Lower lobe of right lung (tissue), 2 donors: ENCODE results near the gene MEG3. TPM values are rescaled to one million over a fixed set of nuclear protein-coding genes. Genes with fewer than 3 reads are reported as not detected.

Source experiments
- ATAC-seq, 2 donors: fragments of 200-7000 bp; cut with Tn5 transposase; one replicate each; pipeline ENCODE4 v1.9.1; 2020 to 2022; ENCODE audit warnings: mild to moderate bottlenecking in 2 of 2, moderate library complexity in 2 of 2
- DNase-seq: peaks from one replicate; pipeline ENCODE4 v3.0.0-alpha.2; 2020
- H3K27ac ChIP-seq: fragments of 200-600 bp; one replicate; pipeline ENCODE4 v1.8.0; 2022
- H3K27me3 ChIP-seq: fragments of 200-600 bp; one replicate; pipeline ENCODE4 v1.8.0; 2022; ENCODE audit warnings: low read depth
- H3K36me3 ChIP-seq: fragments of 200-600 bp; one replicate; pipeline ENCODE4 v1.8.0; 2022; ENCODE audit warnings: mild to moderate bottlenecking
- H3K4me1 ChIP-seq: fragments of 200-600 bp; one replicate; pipeline ENCODE4 v1.8.0; 2022
- H3K4me3 ChIP-seq: fragments of 200-600 bp; one replicate; pipeline ENCODE4 v1.8.0; 2022; ENCODE audit warnings: mild to moderate bottlenecking
- H3K9me3 ChIP-seq: fragments of 200-600 bp; one replicate; pipeline ENCODE4 v1.8.0; 2022
- CTCF ChIP-seq: fragments of 200-600 bp; IDR thresholded peaks from one replicate; pipeline ENCODE4 v1.8.0; 2022; ENCODE audit warnings: antibody characterized with exemption, mild to moderate bottlenecking
- intact Hi-C: fragments of 100-400 bp; cut with DNase I; formaldehyde crosslinking; loops from one replicate; pipeline ENCODE4 v1.11.0; 2022
- total RNA-seq: library from RNA; stranded (reverse); fragmentation: NEBNext Ultra II Directional; extraction: Animal tissue kit (Norgen Biotek cat#: 25700); gene quantifications from one replicate; pipeline ENCODE4 v1.2.1, GENCODE V29; 2021
- donor health status: DM: no; HTN: yes; CAD: no; lungs with severe emphysema.

MEG3 gene
- total RNA-seq, 1 donor from 2014 or later, result 16.6 TPM

GRCh38 chr14:100807979-100808734, 17.8 kb upstream of the MEG3 start:
- Histone ChIP-seq H3K36me3 (no peaks in the 10 kb centered on the region), H3K27ac (no peak overlapping the region), H3K4me1 (no peaks in the 10 kb centered on the region), H3K4me3 (no peak overlapping the region), H3K27me3 (peaks cover 10% of the 10 kb centered on the region), H3K9me3 (peaks cover 19% of the 10 kb centered on the region)
- no peak for DNase-seq
- TF ChIP-seq CTCF, result no peak
- no peak for ATAC-seq
- intact Hi-C loops, result no loop called here

GRCh38 chr14:100810435-100810834, 15.5 kb upstream of the MEG3 start:
- H3K36me3 ChIP-seq, result no peaks in the 10 kb centered on the region
- no peak for ATAC-seq
- H3K9me3 ChIP-seq, result peaks cover 19% of the 10 kb centered on the region
- TF ChIP-seq CTCF, result no peak
- H3K27ac ChIP-seq, result no peak overlapping the region
- peaks cover 3% of the 10 kb centered on the region for H3K27me3 ChIP-seq
- no peak overlapping the region for H3K4me3 ChIP-seq
- no peaks in the 10 kb centered on the region for H3K4me1 ChIP-seq
- DNase-seq, result no peak
- intact Hi-C loops, result no loop called here

GRCh38 chr14:100810861-100811461, 15.0 kb upstream of the MEG3 start:
- no peaks in the 10 kb centered on the region for H3K36me3 ChIP-seq
- H3K4me3 ChIP-seq, result no peak overlapping the region
- TF ChIP-seq CTCF, result no peak
- ATAC-seq (no peak), DNase-seq (no peak)
- H3K4me1 ChIP-seq, result no peaks in the 10 kb centered on the region
- no peak overlapping the region for H3K27ac ChIP-seq
- H3K9me3 ChIP-seq, result peaks cover 19% of the 10 kb centered on the region
- H3K27me3 ChIP-seq, result no peaks in the 10 kb centered on the region
- intact Hi-C loops, result no loop called here

GRCh38 chr14:100813291-100813690, 12.6 kb upstream of the MEG3 start:
- no peak overlapping the region for H3K27ac ChIP-seq
- H3K9me3 ChIP-seq, result peaks cover 19% of the 10 kb centered on the region
- H3K27me3 ChIP-seq, result no peaks in the 10 kb centered on the region
- no peak overlapping the region for H3K4me3 ChIP-seq
- intact Hi-C loops, result no loop called here
- H3K36me3 ChIP-seq, result no peaks in the 10 kb centered on the region
- no peak for ATAC-seq
- no peaks in the 10 kb centered on the region for H3K4me1 ChIP-seq
- no peak for DNase-seq
- TF ChIP-seq CTCF, result no peak

- DNase-seq, result no peak
- H3K27ac ChIP-seq, result no peak overlapping the region
- intact Hi-C loops, result no loop called here
Observed at GRCh38 chr14:100815478-100816285, 10.2 kb upstream of the MEG3 start.

More at GRCh38 chr14:100815478-100816285, 10.2 kb upstream of the MEG3 start:
- H3K4me1 ChIP-seq, result no peaks in the 10 kb centered on the region
- no peak for ATAC-seq
- no peaks in the 10 kb centered on the region for H3K27me3 ChIP-seq
- H3K9me3 ChIP-seq, result peaks cover 7% of the 10 kb centered on the region
- no peaks in the 10 kb centered on the region for H3K36me3 ChIP-seq
- TF ChIP-seq CTCF, result no peak
- H3K4me3 ChIP-seq, result no peak overlapping the region
